ENCODE measurements around the gene SLC44A5. TPM values are rescaled to one million over a fixed set of nuclear protein-coding genes. Genes with fewer than 3 reads are reported as not detected.
"Not testable (repeated sequence)": the region's sequence is repeated elsewhere in the genome, so short reads cannot be mapped to it uniquely, and the experiment has no call there.

SLC44A5 gene
- total RNA-seq, 4 donors from 2014 or later: 0.27 to 1.1 (median 0.42) TPM

GRCh38 chr1:75484789-75485188 is 126.1 kb downstream of the SLC44A5 start:
- TF ChIP-seq EP300 (IDR thresholded peaks at IDR 0.05): no peak
- TF ChIP-seq CTCF (IDR thresholded peaks at IDR 0.05): no peak
- no peak for ATAC-seq
- H3K9me3 ChIP-seq: no peaks in the 10 kb centered on the region
- no peak overlapping the region for H3K4me3 ChIP-seq
- H3K27me3 ChIP-seq: no peaks in the 10 kb centered on the region
- no peaks in the 10 kb centered on the region for H3K4me1 ChIP-seq
- WGBS, 2 donors (ENCODE audit: low coverage in 1 of 2): 50% methylated on average over 1 of the region's 1 CpG; no CpG with 5 or more reads in 1 of the 2 donors
- H3K36me3 ChIP-seq: no peaks in the 10 kb centered on the region
- no peak overlapping the region for H3K27ac ChIP-seq

- Histone ChIP-seq H3K36me3 (no peaks in the 10 kb centered on the region), H3K27me3 (no peaks in the 10 kb centered on the region)
- no peak for TF ChIP-seq CTCF (IDR thresholded peaks at IDR 0.05)
These were observed 128.0 kb downstream of the SLC44A5 start for GRCh38 chr1:75482951-75483350.

GRCh38 chr1:75476486-75476885 is 134.4 kb downstream of the SLC44A5 start:
- ATAC-seq, H3K36me3 ChIP-seq, H3K4me1 ChIP-seq, H3K27me3 ChIP-seq, H3K9me3 ChIP-seq, H3K27ac ChIP-seq, H3K4me3 ChIP-seq: not testable (repeated sequence)
- WGBS, 2 donors (ENCODE audit: low coverage in 1 of 2): 100% methylated on average over 2 to 3 of the region's 12 CpGs

More at GRCh38 chr1:75482951-75483350, 128.0 kb downstream of the SLC44A5 start:
- 31 to 67% methylated on average over 1 to 2 of the region's 2 CpGs for WGBS, 2 donors (ENCODE audit: low coverage in 1 of 2)
- ATAC-seq: no peak
- Histone ChIP-seq H3K27ac (no peak overlapping the region), H3K9me3 (no peaks in the 10 kb centered on the region), H3K4me1 (no peaks in the 10 kb centered on the region), H3K4me3 (no peak overlapping the region)

GRCh38 chr1:75475696-75476095 is 135.2 kb downstream of the SLC44A5 start:
- no peak for TF ChIP-seq CTCF (IDR thresholded peaks at IDR 0.05)
- TF ChIP-seq POLR2A (IDR thresholded peaks at IDR 0.05): no peak
- no peak for TF ChIP-seq EP300 (IDR thresholded peaks at IDR 0.05)
- TF ChIP-seq POLR2AphosphoS5 (IDR thresholded peaks at IDR 0.05): no peak
- Histone ChIP-seq H3K4me3 (no peak overlapping the region), H3K36me3 (no peaks in the 10 kb centered on the region), H3K27me3 (no peaks in the 10 kb centered on the region), H3K27ac (no peak overlapping the region), H3K9me3 (no peaks in the 10 kb centered on the region), H3K4me1 (peaks cover 0 to 5% (median 0%) of the 10 kb centered on the region in 3 donors)
- 86 to 89% methylated on average over 3 to 4 of the region's 4 CpGs for WGBS, 2 donors (ENCODE audit: low coverage in 1 of 2)
- ATAC-seq: no peak

- Histone ChIP-seq H3K27me3 (no peaks in the 10 kb centered on the region), H3K4me1 (peaks cover 0 to 5% (median 0%) of the 10 kb centered on the region in 3 donors), H3K36me3 (no peaks in the 10 kb centered on the region), H3K4me3 (no peak overlapping the region), H3K9me3 (no peaks in the 10 kb centered on the region), H3K27ac (no peak overlapping the region)
- ATAC-seq: no peak
- WGBS, 2 donors (ENCODE audit: low coverage in 1 of 2): 54 to 57% methylated on average over 4 of the region's 4 CpGs
- TF ChIP-seq CTCF (IDR thresholded peaks at IDR 0.05): no peak
- TF ChIP-seq EP300 (IDR thresholded peaks at IDR 0.05): no peak
- TF ChIP-seq POLR2A (IDR thresholded peaks at IDR 0.05): no peak
- TF ChIP-seq POLR2AphosphoS5 (IDR thresholded peaks at IDR 0.05): no peak
These were observed 137.8 kb downstream of the SLC44A5 start for GRCh38 chr1:75472971-75473603.
